GM12892 (cell line): ENCODE data around the gene TRAPPC10.

Experiments used
- POLR2A ChIP-seq: IDR thresholded peaks from 2 replicates; pipeline ENCODE4 v1.6.1; 2011; ENCODE audit warnings: low read depth, low read length, control low read depth
- POLR2AphosphoS5 ChIP-seq: IDR thresholded peaks from 2 replicates; pipeline ENCODE4 v1.6.1; 2011; ENCODE audit warnings: low read depth, low read length, control low read depth
- TAF1 ChIP-seq: IDR thresholded peaks from 2 replicates; pipeline ENCODE4 v1.6.1; 2011; ENCODE audit warnings: low read depth, mild to moderate bottlenecking, control low read depth, low read length, borderline replicate concordance

- TF ChIP-seq POLR2A = no peak
- no peak for TF ChIP-seq TAF1
- no peak for TF ChIP-seq POLR2AphosphoS5
Measured at GRCh38 chr21:44086636-44087425, 74.7 kb downstream of the TRAPPC10 start.
